Left ventricle myocardium inferior (tissue), 1 donor: ENCODE results near the gene LRGUK. TPM values are rescaled to one million over a fixed set of nuclear protein-coding genes. Genes with fewer than 3 reads are reported as not detected.
"Not testable (repeated sequence)": the region's sequence is repeated elsewhere in the genome, so short reads cannot be mapped to it uniquely, and the experiment has no call there.

Experiments
- DNase-seq: peaks from one replicate; pipeline ENCODE4 v3.0.0-alpha.2; 2020
- H3K27ac ChIP-seq: fragments of 200-600 bp; replicated peaks from 2 replicates; pipeline ENCODE4 v1.8.0; 2021
- H3K27me3 ChIP-seq: fragments of 200-600 bp; 2 replicates; pipeline ENCODE4 v1.8.0; 2021; ENCODE audit warnings: low read depth
- H3K36me3 ChIP-seq: fragments of 200-600 bp; 2 replicates; pipeline ENCODE4 v1.8.0; 2021
- H3K4me1 ChIP-seq: fragments of 200-600 bp; 2 replicates; pipeline ENCODE4 v1.8.0; 2021
- H3K4me3 ChIP-seq: fragments of 200-600 bp; 2 replicates; pipeline ENCODE4 v1.8.0; 2021; ENCODE audit warnings: mild to moderate bottlenecking, moderate library complexity
- H3K9me3 ChIP-seq: fragments of 200-600 bp; replicated peaks from 2 replicates; pipeline ENCODE4 v1.8.0; 2021
- CTCF ChIP-seq: fragments of 200-600 bp; IDR thresholded peaks from 2 replicates; pipeline ENCODE4 v1.8.0; 2021; ENCODE audit warnings: antibody characterized with exemption, mild to moderate bottlenecking, borderline replicate concordance
- intact Hi-C: fragments of 100-400 bp; cut with micrococcal nuclease; formaldehyde crosslinking; loops from one replicate; pipeline ENCODE4 v1.11.0; 2022
- total RNA-seq: library from RNA; stranded (reverse); fragmentation: NEBNext Ultra II Directional; extraction: Animal tissue kit (Norgen Biotek cat#: 25700); gene quantifications from one replicate; pipeline ENCODE4 v1.2.1, GENCODE V29; 2021
- donor health status: DM: no; HTN: yes; CAD: no; lungs with severe emphysema.

LRGUK gene
- total RNA-seq, 1 donor from 2014 or later: 0.19 TPM

GRCh38 chr7:134211817-134212216 lies 84.7 kb downstream of the LRGUK start:
- no peaks in the 10 kb centered on the region for H3K4me1 ChIP-seq
- intact Hi-C loops: no loop called here
- DNase-seq: no peak
- no peak for TF ChIP-seq CTCF
- no peaks in the 10 kb centered on the region for H3K9me3 ChIP-seq
- no peak overlapping the region for H3K4me3 ChIP-seq
- no peaks in the 10 kb centered on the region for H3K36me3 ChIP-seq
- no peaks in the 10 kb centered on the region for H3K27me3 ChIP-seq
- no peak overlapping the region for H3K27ac ChIP-seq

GRCh38 chr7:134212576-134213546 lies 85.7 kb downstream of the LRGUK start:
- intact Hi-C loops: no loop called here
- no peaks in the 10 kb centered on the region for H3K36me3 ChIP-seq
- no peak for DNase-seq
- no peak overlapping the region for H3K4me3 ChIP-seq
- no peak overlapping the region for H3K27ac ChIP-seq
- H3K27me3 ChIP-seq: no peaks in the 10 kb centered on the region
- no peaks in the 10 kb centered on the region for H3K9me3 ChIP-seq
- no peaks in the 10 kb centered on the region for H3K4me1 ChIP-seq
- no peak for TF ChIP-seq CTCF

- no peak for DNase-seq
- peaks cover 14% of the 10 kb centered on the region for H3K27me3 ChIP-seq
These were observed 93.1 kb downstream of the LRGUK start for GRCh38 chr7:134220236-134220635.

GRCh38 chr7:134231296-134231695 lies 104.2 kb downstream of the LRGUK start:
- DNase-seq, intact Hi-C loops, H3K4me1 ChIP-seq, H3K27me3 ChIP-seq, H3K36me3 ChIP-seq, H3K4me3 ChIP-seq, H3K27ac ChIP-seq: not testable (repeated sequence)
- peaks cover 25% of the 10 kb centered on the region for H3K9me3 ChIP-seq

More at GRCh38 chr7:134220236-134220635, 93.1 kb downstream of the LRGUK start:
- TF ChIP-seq CTCF: no peak
- intact Hi-C loops: no loop called here
- Histone ChIP-seq H3K36me3 (no peaks in the 10 kb centered on the region), H3K4me3 (no peak overlapping the region), H3K27ac (no peak overlapping the region), H3K4me1 (no peaks in the 10 kb centered on the region), H3K9me3 (no peaks in the 10 kb centered on the region)

- Histone ChIP-seq H3K27ac (no peak overlapping the region), H3K4me1 (no peaks in the 10 kb centered on the region), H3K27me3 (peaks cover 7% of the 10 kb centered on the region), H3K4me3 (no peak overlapping the region), H3K36me3 (no peaks in the 10 kb centered on the region), H3K9me3 (peaks cover 39% of the 10 kb centered on the region)
- DNase-seq: no peak
- TF ChIP-seq CTCF: no peak
- intact Hi-C loops: no loop called here
These were observed 107.1 kb downstream of the LRGUK start for GRCh38 chr7:134234216-134234615.

GRCh38 chr7:134245253-134245652 lies 118.1 kb downstream of the LRGUK start:
- Histone ChIP-seq H3K4me3 (no peak overlapping the region), H3K27ac (no peak overlapping the region), H3K4me1 (no peaks in the 10 kb centered on the region), H3K9me3 (peaks cover 20% of the 10 kb centered on the region), H3K36me3 (no peaks in the 10 kb centered on the region), H3K27me3 (no peaks in the 10 kb centered on the region)
- intact Hi-C loops: no loop called here
- no peak for TF ChIP-seq CTCF
- no peak for DNase-seq
